Measurements from ENCODE around the gene ACVR1B.

ACVR1B gene

GRCh38 chr12:51984657-51985056, 33.2 kb downstream of the ACVR1B start:
- Histone ChIP-seq H3K27ac (ENCODE audit: low read length) (no peak overlapping the region), H3F3A (ENCODE audit: insufficient read depth, low read length) (no peaks in the 10 kb centered on the region), H3K27me3 (replicated peaks; ENCODE audit: insufficient read depth, low read length) (no peaks in the 10 kb centered on the region), H2AFZ (ENCODE audit: low read length) (no peak overlapping the region), H3K4me1 (ENCODE audit: low read length) (no peaks in the 10 kb centered on the region), H3K79me2 (ENCODE audit: low read length) (no peaks in the 10 kb centered on the region), H3K9me2 (replicated peaks; ENCODE audit: insufficient read depth, low read length) (no peaks in the 10 kb centered on the region), H3K9ac (ENCODE audit: low read length) (no peak overlapping the region), H3K36me3 (replicated peaks; ENCODE audit: insufficient read depth, low read length) (no peaks in the 10 kb centered on the region), H3K4me2 (ENCODE audit: low read depth, low read length) (no peak overlapping the region), H3K9me3 (replicated peaks; ENCODE audit: insufficient read depth, low read length) (no peaks in the 10 kb centered on the region), H4K20me1 (ENCODE audit: insufficient read depth, low read length) (no peaks in the 10 kb centered on the region), H3K4me3 (ENCODE audit: low read length) (no peak overlapping the region)
- no peak for TF ChIP-seq EZH2 (optimal IDR thresholded peaks at IDR 0.05; ENCODE audit: low read depth, low read length)
- TF ChIP-seq EZH2phosphoT487 (IDR thresholded peaks at IDR 0.05; ENCODE audit: low read length) = no peak
- TF ChIP-seq CTCF (IDR thresholded peaks at IDR 0.05; ENCODE audit: low read length) = no peak
- DNase-seq = no peak

GRCh38 chr12:51985154-51985835, 33.8 kb downstream of the ACVR1B start:
- Histone ChIP-seq H3K9ac (ENCODE audit: low read length) (no peak overlapping the region), H3K27ac (ENCODE audit: low read length) (no peak overlapping the region), H3K36me3 (replicated peaks; ENCODE audit: insufficient read depth, low read length) (no peaks in the 10 kb centered on the region), H3F3A (ENCODE audit: insufficient read depth, low read length) (no peaks in the 10 kb centered on the region), H3K79me2 (ENCODE audit: low read length) (no peaks in the 10 kb centered on the region), H3K4me3 (ENCODE audit: low read length) (no peak overlapping the region), H3K4me1 (ENCODE audit: low read length) (no peaks in the 10 kb centered on the region), H3K4me2 (ENCODE audit: low read depth, low read length) (no peak overlapping the region), H2AFZ (ENCODE audit: low read length) (no peak overlapping the region), H3K9me3 (replicated peaks; ENCODE audit: insufficient read depth, low read length) (no peaks in the 10 kb centered on the region), H3K9me2 (replicated peaks; ENCODE audit: insufficient read depth, low read length) (no peaks in the 10 kb centered on the region), H3K27me3 (replicated peaks; ENCODE audit: insufficient read depth, low read length) (no peaks in the 10 kb centered on the region), H4K20me1 (ENCODE audit: insufficient read depth, low read length) (no peaks in the 10 kb centered on the region)
- TF ChIP-seq CTCF (IDR thresholded peaks at IDR 0.05; ENCODE audit: low read length) = no peak
- TF ChIP-seq EZH2 (optimal IDR thresholded peaks at IDR 0.05; ENCODE audit: low read depth, low read length) = no peak
- TF ChIP-seq EZH2phosphoT487 (IDR thresholded peaks at IDR 0.05; ENCODE audit: low read length) = no peak
- no peak for DNase-seq

GRCh38 chr12:51986834-51987233, 35.3 kb downstream of the ACVR1B start:
- Histone ChIP-seq H3K79me2 (ENCODE audit: low read length) (no peaks in the 10 kb centered on the region), H3K9me2 (replicated peaks; ENCODE audit: insufficient read depth, low read length) (no peaks in the 10 kb centered on the region), H3F3A (ENCODE audit: insufficient read depth, low read length) (no peaks in the 10 kb centered on the region), H3K9me3 (replicated peaks; ENCODE audit: insufficient read depth, low read length) (no peaks in the 10 kb centered on the region), H3K27ac (ENCODE audit: low read length) (no peak overlapping the region), H2AFZ (ENCODE audit: low read length) (no peak overlapping the region), H3K4me3 (ENCODE audit: low read length) (no peak overlapping the region), H4K20me1 (ENCODE audit: insufficient read depth, low read length) (no peaks in the 10 kb centered on the region), H3K9ac (ENCODE audit: low read length) (no peak overlapping the region), H3K4me1 (ENCODE audit: low read length) (no peaks in the 10 kb centered on the region), H3K27me3 (replicated peaks; ENCODE audit: insufficient read depth, low read length) (no peaks in the 10 kb centered on the region), H3K36me3 (replicated peaks; ENCODE audit: insufficient read depth, low read length) (no peaks in the 10 kb centered on the region), H3K4me2 (ENCODE audit: low read depth, low read length) (no peak overlapping the region)
- TF ChIP-seq CTCF (IDR thresholded peaks at IDR 0.05; ENCODE audit: low read length) (no peak), EZH2 (optimal IDR thresholded peaks at IDR 0.05; ENCODE audit: low read depth, low read length) (no peak), EZH2phosphoT487 (IDR thresholded peaks at IDR 0.05; ENCODE audit: low read length) (no peak)
- no peak for DNase-seq

All from MM.1S (cell line).